ENCODE results near the gene ZC3H10.

ZC3H10 gene

DNA sequence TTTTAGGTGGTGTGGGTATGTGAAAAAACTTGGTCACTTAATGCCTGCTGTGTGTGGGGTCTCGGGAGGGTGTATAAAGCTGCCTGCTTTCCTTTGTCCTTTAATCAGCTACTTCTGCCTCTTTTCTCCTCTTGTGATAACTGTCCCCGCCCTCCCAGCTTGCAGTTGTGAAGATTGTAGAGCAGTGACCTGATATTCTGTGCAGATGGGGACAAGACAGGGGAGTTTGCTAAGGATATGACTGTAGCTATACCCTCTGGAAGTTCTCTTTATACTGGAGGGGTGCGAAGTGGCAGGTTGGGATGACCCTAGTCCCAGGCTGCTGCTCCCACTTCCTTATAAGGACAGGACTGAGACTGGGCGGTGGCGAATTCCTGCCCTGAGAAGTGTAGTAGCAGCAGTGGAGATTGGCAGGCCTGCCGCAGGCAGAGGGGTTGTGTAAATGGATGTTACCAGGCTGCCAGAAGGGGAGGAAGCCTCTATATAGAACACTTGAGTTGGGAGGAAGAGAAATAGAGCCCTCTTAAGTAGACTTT is 40.9 kb downstream of the ZC3H10 start:
- peak overlapping the region; percentile 80 for H3K4me3 ChIP-seq (ENCODE audit: low read depth, low read length)
- no peak for DNase-seq (ENCODE audit: low read depth)

DNA sequence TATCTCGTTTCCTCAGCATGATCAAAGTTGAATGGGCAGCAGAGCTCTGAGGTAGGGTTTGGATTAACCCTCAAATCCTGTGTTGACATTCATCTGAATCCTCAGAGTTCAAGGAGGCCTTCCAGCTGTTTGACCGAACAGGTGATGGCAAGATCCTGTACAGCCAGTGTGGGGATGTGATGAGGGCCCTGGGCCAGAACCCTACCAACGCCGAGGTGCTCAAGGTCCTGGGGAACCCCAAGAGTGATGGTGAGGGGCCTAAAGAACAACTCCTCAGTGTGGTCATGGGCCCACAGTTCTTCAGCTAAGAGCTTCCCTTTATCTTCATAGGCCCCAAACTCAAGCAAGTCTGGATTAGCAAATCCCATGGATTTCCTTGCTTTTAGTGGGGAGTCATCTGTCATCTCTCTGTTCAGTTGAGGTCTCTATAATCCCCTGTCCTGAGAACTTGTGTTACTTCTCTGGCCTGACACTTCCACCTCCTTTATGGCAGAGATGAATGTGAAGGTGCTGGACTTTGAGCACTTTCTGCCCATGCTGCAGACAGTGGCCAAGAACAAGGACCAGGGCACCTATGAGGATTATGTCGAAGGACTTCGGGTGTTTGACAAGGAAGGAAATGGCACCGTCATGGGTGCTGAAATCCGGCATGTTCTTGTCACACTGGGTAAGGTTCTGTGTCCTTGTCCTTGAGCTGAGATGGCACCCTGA is 41.6 kb downstream of the ZC3H10 start:
- H3K4me3 ChIP-seq (ENCODE audit: low read depth, low read length) = peak overlapping the region; percentile 80
- no peak for TF ChIP-seq CTCF (IDR thresholded peaks at IDR 0.05; ENCODE audit: low read depth, low read length, missing control alignments)
- no peak for DNase-seq (ENCODE audit: low read depth)

More for the DNA sequence above, 40.9 kb downstream of the ZC3H10 start:
- TF ChIP-seq CTCF (IDR thresholded peaks at IDR 0.05; ENCODE audit: low read depth, low read length, missing control alignments) = no peak

DNA sequence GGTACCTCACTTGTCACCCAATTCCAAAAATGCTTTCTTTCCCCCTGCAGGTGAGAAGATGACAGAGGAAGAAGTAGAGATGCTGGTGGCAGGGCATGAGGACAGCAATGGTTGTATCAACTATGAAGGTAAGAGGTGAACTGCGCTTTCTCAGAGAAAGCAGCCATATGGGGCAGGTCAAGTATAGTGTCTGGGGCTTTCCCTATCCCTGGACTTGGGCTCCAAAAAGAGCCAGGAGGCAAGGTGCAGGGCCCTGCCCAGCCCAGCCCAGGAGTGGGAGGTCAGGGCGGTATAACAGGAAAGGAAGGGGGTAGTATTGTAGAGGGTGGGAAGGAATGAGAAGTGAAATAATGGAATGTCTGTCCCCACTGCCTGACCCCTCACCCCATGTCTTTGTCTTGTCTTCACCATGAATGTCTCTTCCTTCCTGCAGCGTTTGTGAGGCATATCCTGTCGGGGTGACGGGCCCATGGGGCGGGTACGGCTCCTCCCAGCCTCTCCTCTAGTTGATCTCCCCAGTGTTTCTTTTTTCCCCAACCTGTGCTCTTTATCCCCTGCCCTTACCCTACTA is 42.2 kb downstream of the ZC3H10 start:
- no peak for TF ChIP-seq CTCF (IDR thresholded peaks at IDR 0.05; ENCODE audit: low read depth, low read length, missing control alignments)
- no peak for DNase-seq (ENCODE audit: low read depth)
- peak overlapping the region; percentile 80 for H3K4me3 ChIP-seq (ENCODE audit: low read depth, low read length)

- DNase-seq (ENCODE audit: low read depth) = no peak
- H3K4me3 ChIP-seq (ENCODE audit: low read depth, low read length) = peak overlapping the region; percentile 80
- TF ChIP-seq CTCF (IDR thresholded peaks at IDR 0.05; ENCODE audit: low read depth, low read length, missing control alignments) = no peak
Measured at GRCh38 chr12:56160894-56161689, 43.0 kb downstream of the ZC3H10 start.

- TF ChIP-seq CTCF (IDR thresholded peaks at IDR 0.05; ENCODE audit: low read depth, low read length, missing control alignments) = no peak
- DNase-seq (ENCODE audit: low read depth) = no peak
- no peak overlapping the region for H3K4me3 ChIP-seq (ENCODE audit: low read depth, low read length)
Measured at GRCh38 chr12:56161690-56162351, 43.8 kb downstream of the ZC3H10 start.

DNA sequence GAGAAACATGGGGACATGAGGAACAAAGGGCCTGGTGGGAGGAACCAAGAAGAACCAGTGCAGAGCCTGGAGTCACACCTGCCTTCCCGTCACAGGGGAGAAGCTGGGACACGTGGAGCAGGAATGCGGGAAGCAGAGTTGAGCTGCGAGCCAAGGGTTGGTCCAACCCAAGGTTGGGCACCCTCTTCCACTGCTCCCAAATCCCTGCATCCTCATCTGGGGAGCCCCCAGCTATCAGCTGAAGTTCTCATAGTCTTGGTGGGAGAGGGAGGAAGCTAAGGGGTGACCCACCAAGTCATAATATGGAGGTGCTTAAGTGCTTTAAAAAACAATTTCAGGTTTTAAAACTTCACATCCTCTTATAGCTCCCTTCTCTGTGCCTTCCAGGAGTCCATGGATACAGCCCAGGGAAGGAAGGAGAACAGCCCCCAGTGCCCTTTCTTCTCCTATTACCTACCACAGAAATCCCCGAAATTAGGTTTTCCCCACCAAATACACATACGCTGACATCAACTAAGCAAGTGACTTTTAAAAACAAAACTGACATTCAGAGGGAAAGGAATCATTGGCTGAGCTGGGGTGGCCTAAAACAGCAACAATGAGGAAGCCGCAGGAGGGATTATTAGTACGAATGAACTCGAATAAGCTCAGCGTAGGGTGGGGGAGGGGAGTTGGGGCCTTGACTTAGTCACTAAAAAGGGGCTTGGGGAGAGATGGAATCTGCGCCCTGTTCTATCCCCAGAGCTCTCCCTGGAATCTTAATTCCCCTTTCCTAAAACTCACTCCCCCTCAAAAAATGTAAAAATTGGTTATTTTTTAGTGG is 44.6 kb downstream of the ZC3H10 start:
- no peak overlapping the region for H3K4me3 ChIP-seq (ENCODE audit: low read depth, low read length)
- no peak for TF ChIP-seq CTCF (IDR thresholded peaks at IDR 0.05; ENCODE audit: low read depth, low read length, missing control alignments)
- DNase-seq (ENCODE audit: low read depth) = no peak

Data from GM12864 (cell line).